GM18873 (cell line): ENCODE results near the gene SGCE.

Experiments
- ATAC-seq: cut with Tn5 transposase; IDR thresholded peaks from one replicate; pipeline ENCODE4 v1.9.1; 2021; ENCODE audit warnings: mild to moderate bottlenecking, moderate library complexity, moderate number of reproducible peaks; ENCODE audit not compliant: unreplicated experiment, low FRiP score

SGCE gene

GRCh38 chr7:94578614-94579013 lies 77.3 kb downstream of the SGCE start:
- no peak for ATAC-seq

- no peak for ATAC-seq
Observed at GRCh38 chr7:94577357-94577756, 78.6 kb downstream of the SGCE start.

- no peak for ATAC-seq
Observed at GRCh38 chr7:94576316-94576715, 79.6 kb downstream of the SGCE start.

GRCh38 chr7:94575646-94576045 lies 80.3 kb downstream of the SGCE start:
- ATAC-seq: no peak

- ATAC-seq: no peak
Observed at GRCh38 chr7:94571816-94572215, 84.1 kb downstream of the SGCE start.

- ATAC-seq: no peak
Observed at GRCh38 chr7:94567396-94567795, 88.5 kb downstream of the SGCE start.

- no peak for ATAC-seq
Observed at GRCh38 chr7:94565247-94565894, 90.6 kb downstream of the SGCE start.

- ATAC-seq: no peak
Observed at GRCh38 chr7:94562525-94562924, 93.4 kb downstream of the SGCE start.

GRCh38 chr7:94561841-94562514 lies 94.0 kb downstream of the SGCE start:
- no peak for ATAC-seq

GRCh38 chr7:94559972-94560371 lies 96.0 kb downstream of the SGCE start:
- no peak for ATAC-seq

GRCh38 chr7:94557215-94557614 lies 98.7 kb downstream of the SGCE start:
- ATAC-seq: no peak

- no peak for ATAC-seq
Observed at GRCh38 chr7:94556028-94556427, 99.9 kb downstream of the SGCE start.

- no peak for ATAC-seq
Observed at GRCh38 chr7:94547126-94547525, 108.8 kb downstream of the SGCE start.

GRCh38 chr7:94540428-94540827 lies 115.5 kb downstream of the SGCE start:
- no peak for ATAC-seq
